HG03460 (cell line): ENCODE measurements around the gene MINDY4.

ENCODE experiments used
- ATAC-seq: cut with Tn5 transposase; IDR thresholded peaks from one replicate; pipeline ENCODE4 v1.9.1; 2021; ENCODE audit not compliant: unreplicated experiment

MINDY4 gene

GRCh38 chr7:30924624-30925023, 153.4 kb downstream of the MINDY4 start:
- no peak for ATAC-seq

- no peak for ATAC-seq
Measured at GRCh38 chr7:30925117-30925516, 153.9 kb downstream of the MINDY4 start.

- ATAC-seq = no peak
Measured at GRCh38 chr7:30925913-30926312, 154.7 kb downstream of the MINDY4 start.

- no peak for ATAC-seq
Measured at GRCh38 chr7:30926313-30926712, 155.1 kb downstream of the MINDY4 start.

- no peak for ATAC-seq
Measured at GRCh38 chr7:30927040-30927439, 155.8 kb downstream of the MINDY4 start.

GRCh38 chr7:30927559-30927958, 156.3 kb downstream of the MINDY4 start:
- ATAC-seq = no peak

GRCh38 chr7:30928254-30928872, 157.1 kb downstream of the MINDY4 start:
- ATAC-seq = no peak

- ATAC-seq = no peak
Measured at GRCh38 chr7:30929686-30930085, 158.5 kb downstream of the MINDY4 start.

GRCh38 chr7:30930621-30931020, 159.4 kb downstream of the MINDY4 start:
- no peak for ATAC-seq

- no peak for ATAC-seq
Measured at GRCh38 chr7:30931161-30931928, 160.1 kb downstream of the MINDY4 start.

- ATAC-seq = no peak
Measured at GRCh38 chr7:30931929-30932540, 160.8 kb downstream of the MINDY4 start.

- no peak for ATAC-seq
Measured at GRCh38 chr7:30932562-30932961, 161.3 kb downstream of the MINDY4 start.

GRCh38 chr7:30933124-30933974, 162.1 kb downstream of the MINDY4 start:
- ATAC-seq = no peak

GRCh38 chr7:30934225-30934624, 163.0 kb downstream of the MINDY4 start:
- no peak for ATAC-seq

GRCh38 chr7:30934732-30935568, 163.7 kb downstream of the MINDY4 start:
- no peak for ATAC-seq

- no peak for ATAC-seq
Measured at GRCh38 chr7:30935569-30935877, 164.3 kb downstream of the MINDY4 start.

- ATAC-seq = no peak
Measured at GRCh38 chr7:30936650-30937245, 165.5 kb downstream of the MINDY4 start.

- no peak for ATAC-seq
Measured at GRCh38 chr7:30937416-30937815, 166.2 kb downstream of the MINDY4 start.

- peak; percentile 78 for ATAC-seq
Measured at GRCh38 chr7:30938435-30939316, 167.5 kb downstream of the MINDY4 start.
